ENCODE results near the gene CRYL1. TPM values are rescaled to one million over a fixed set of nuclear protein-coding genes. Genes with fewer than 3 reads are reported as not detected.

Gene CRYL1
- total RNA-seq, 1 experiment from 2014 or later = 13.4 TPM

GRCh38 chr13:20482275-20482761, 43.3 kb downstream of the CRYL1 start:
- H3K9me3 ChIP-seq (ENCODE audit: control insufficient read depth, insufficient read depth, low read depth, low read length) = no peaks in the 10 kb centered on the region
- in situ Hi-C loops (cut with HindIII; ENCODE audit: low pct_unique_long_range_greater_than_20kb, low sequenced_read_pairs) = no loop called here
- intact Hi-C loops (cut with micrococcal nuclease; ENCODE audit: unreplicated experiment) = no loop called here
- no TSS peak for BruUV-seq (replicated peaks)
- DNase-seq (ENCODE audit: low read depth, low spot score) (no peak), ATAC-seq (no peak)
- POLR2A ChIA-PET = interaction anchor here (0.6 kb wide), 1 partner anchor 17 kb away, joined by 3 read pairs; no protein-coding TSS in a partner anchor
- TF ChIP-seq CTCF (IDR thresholded peaks at IDR 0.05) = no peak
- TF ChIP-seq REST (IDR thresholded peaks at IDR 0.05; ENCODE audit: insufficient read depth in 1 of 2, low read depth in 2 of 2, low read length in 1 of 2) = no peak
- TF ChIP-seq SIN3A (IDR thresholded peaks at IDR 0.05; ENCODE audit: borderline replicate concordance, insufficient read depth, low read depth, low read length) = no peak
- no peak for TF ChIP-seq TCF7L2 (IDR thresholded peaks at IDR 0.05; ENCODE audit: low read depth, low read length)
- no peak for TF ChIP-seq POLR2AphosphoS5 (IDR thresholded peaks at IDR 0.05; ENCODE audit: low read depth, low read length)
- H3K27ac ChIP-seq (ENCODE audit: low read length) = no peak overlapping the region
- H3K4me3 ChIP-seq (ENCODE audit: low read depth in 2 of 2, low read length in 2 of 2) = no peak overlapping the region
- CTCF ChIA-PET = no interaction called here
- H3K4me1 ChIP-seq (ENCODE audit: control insufficient read depth, insufficient read depth, low read length) = no peaks in the 10 kb centered on the region
- H3K27me3 ChIP-seq (ENCODE audit: control insufficient read depth, insufficient read depth, low read length) = no peaks in the 10 kb centered on the region
- H3K36me3 ChIP-seq (ENCODE audit: control insufficient read depth, insufficient read depth, low read length) = no peaks in the 10 kb centered on the region

GRCh38 chr13:20477394-20477793, 48.3 kb downstream of the CRYL1 start:
- BruUV-seq (replicated peaks) = no TSS peak
- H3K4me3 ChIP-seq (ENCODE audit: low read depth in 2 of 2, low read length in 2 of 2) = no peak overlapping the region
- H3K27ac ChIP-seq (ENCODE audit: low read length) = no peak overlapping the region
- no peak for TF ChIP-seq TCF7L2 (IDR thresholded peaks at IDR 0.05; ENCODE audit: low read depth, low read length)
- TF ChIP-seq REST (IDR thresholded peaks at IDR 0.05; ENCODE audit: insufficient read depth in 1 of 2, low read depth in 2 of 2, low read length in 1 of 2) = no peak
- no peak for TF ChIP-seq CTCF (IDR thresholded peaks at IDR 0.05)
- TF ChIP-seq SIN3A (IDR thresholded peaks at IDR 0.05; ENCODE audit: borderline replicate concordance, insufficient read depth, low read depth, low read length) = no peak
- TF ChIP-seq POLR2AphosphoS5 (IDR thresholded peaks at IDR 0.05; ENCODE audit: low read depth, low read length) = no peak
- CTCF ChIA-PET = interaction anchor here (0.8 kb wide), 1 partner anchor 280 kb away, joined by 3 read pairs; no protein-coding TSS in a partner anchor
- DNase-seq (ENCODE audit: low read depth, low spot score) (no peak), ATAC-seq (no peak)
- intact Hi-C loops (cut with micrococcal nuclease; ENCODE audit: unreplicated experiment) = no loop called here
- H3K4me1 ChIP-seq (ENCODE audit: control insufficient read depth, insufficient read depth, low read length) = peaks cover 14% of the 10 kb centered on the region
- in situ Hi-C loops (cut with HindIII; ENCODE audit: low pct_unique_long_range_greater_than_20kb, low sequenced_read_pairs) = no loop called here
- no peaks in the 10 kb centered on the region for H3K9me3 ChIP-seq (ENCODE audit: control insufficient read depth, insufficient read depth, low read depth, low read length)
- POLR2A ChIA-PET = no interaction called here
- H3K27me3 ChIP-seq (ENCODE audit: control insufficient read depth, insufficient read depth, low read length) = no peaks in the 10 kb centered on the region
- H3K36me3 ChIP-seq (ENCODE audit: control insufficient read depth, insufficient read depth, low read length) = no peaks in the 10 kb centered on the region

Measured in Panc1 (cell line).